ENCODE data around the gene H6PD.

Gene H6PD

GRCh38 chr1:9211291-9211811, 23.2 kb upstream of the H6PD start:
- Histone ChIP-seq H3K9me3 (ENCODE audit: insufficient read depth, low read length) (no peaks in the 10 kb centered on the region), H2AFZ (ENCODE audit: low read depth, low read length) (no peak overlapping the region), H3K27ac (ENCODE audit: low read length) (no peak overlapping the region), H4K20me1 (ENCODE audit: insufficient read depth, low read length) (no peaks in the 10 kb centered on the region), H3K9ac (ENCODE audit: low read length) (no peak overlapping the region), H3K4me1 (ENCODE audit: low read length) (no peaks in the 10 kb centered on the region), H3K4me3 (ENCODE audit: low read length) (no peak overlapping the region), H3K27me3 (ENCODE audit: low read depth, low read length) (no peaks in the 10 kb centered on the region), H3K4me2 (ENCODE audit: low read length) (no peak overlapping the region), H3K36me3 (replicated peaks; ENCODE audit: low read depth, low read length) (no peaks in the 10 kb centered on the region), H3K79me2 (ENCODE audit: low read length) (no peaks in the 10 kb centered on the region)
- TF ChIP-seq EZH2phosphoT487 (IDR thresholded peaks at IDR 0.05; ENCODE audit: low read depth) (no peak), CTCF (IDR thresholded peaks at IDR 0.05; ENCODE audit: low read depth, low read length) (no peak)

- Histone ChIP-seq H2AFZ (ENCODE audit: low read depth, low read length) (no peak overlapping the region), H3K36me3 (replicated peaks; ENCODE audit: low read depth, low read length) (no peaks in the 10 kb centered on the region), H3K4me3 (ENCODE audit: low read length) (no peak overlapping the region), H4K20me1 (ENCODE audit: insufficient read depth, low read length) (no peaks in the 10 kb centered on the region), H3K9me3 (ENCODE audit: insufficient read depth, low read length) (no peaks in the 10 kb centered on the region), H3K27ac (ENCODE audit: low read length) (no peak overlapping the region), H3K4me2 (ENCODE audit: low read length) (no peak overlapping the region), H3K9ac (ENCODE audit: low read length) (no peak overlapping the region), H3K79me2 (ENCODE audit: low read length) (no peaks in the 10 kb centered on the region), H3K27me3 (ENCODE audit: low read depth, low read length) (no peaks in the 10 kb centered on the region), H3K4me1 (ENCODE audit: low read length) (no peaks in the 10 kb centered on the region)
- TF ChIP-seq EZH2phosphoT487 (IDR thresholded peaks at IDR 0.05; ENCODE audit: low read depth) (no peak), CTCF (IDR thresholded peaks at IDR 0.05; ENCODE audit: low read depth, low read length) (no peak)
These were observed 21.8 kb upstream of the H6PD start for GRCh38 chr1:9212735-9213134.

GRCh38 chr1:9213956-9214355, 20.6 kb upstream of the H6PD start:
- no peaks in the 10 kb centered on the region for H3K4me1 ChIP-seq (ENCODE audit: low read length)
- H3K9me3 ChIP-seq (ENCODE audit: insufficient read depth, low read length) = no peaks in the 10 kb centered on the region
- no peak overlapping the region for H3K27ac ChIP-seq (ENCODE audit: low read length)
- H3K36me3 ChIP-seq (replicated peaks; ENCODE audit: low read depth, low read length) = no peaks in the 10 kb centered on the region
- no peaks in the 10 kb centered on the region for H3K79me2 ChIP-seq (ENCODE audit: low read length)
- no peak for TF ChIP-seq CTCF (IDR thresholded peaks at IDR 0.05; ENCODE audit: low read depth, low read length)
- TF ChIP-seq EZH2phosphoT487 (IDR thresholded peaks at IDR 0.05; ENCODE audit: low read depth) = no peak
- no peak overlapping the region for H3K9ac ChIP-seq (ENCODE audit: low read length)
- no peak overlapping the region for H2AFZ ChIP-seq (ENCODE audit: low read depth, low read length)
- H3K4me2 ChIP-seq (ENCODE audit: low read length) = no peak overlapping the region
- no peaks in the 10 kb centered on the region for H4K20me1 ChIP-seq (ENCODE audit: insufficient read depth, low read length)
- H3K27me3 ChIP-seq (ENCODE audit: low read depth, low read length) = no peaks in the 10 kb centered on the region
- no peak overlapping the region for H3K4me3 ChIP-seq (ENCODE audit: low read length)

- H3K9ac ChIP-seq (ENCODE audit: low read length) = no peak overlapping the region
- H3K27ac ChIP-seq (ENCODE audit: low read length) = no peak overlapping the region
- H3K79me2 ChIP-seq (ENCODE audit: low read length) = no peaks in the 10 kb centered on the region
- H3K4me2 ChIP-seq (ENCODE audit: low read length) = no peak overlapping the region
- H3K4me3 ChIP-seq (ENCODE audit: low read length) = no peak overlapping the region
- no peaks in the 10 kb centered on the region for H3K27me3 ChIP-seq (ENCODE audit: low read depth, low read length)
- no peaks in the 10 kb centered on the region for H3K9me3 ChIP-seq (ENCODE audit: insufficient read depth, low read length)
- no peak overlapping the region for H2AFZ ChIP-seq (ENCODE audit: low read depth, low read length)
- H4K20me1 ChIP-seq (ENCODE audit: insufficient read depth, low read length) = no peaks in the 10 kb centered on the region
- H3K36me3 ChIP-seq (replicated peaks; ENCODE audit: low read depth, low read length) = no peaks in the 10 kb centered on the region
- H3K4me1 ChIP-seq (ENCODE audit: low read length) = no peaks in the 10 kb centered on the region
- TF ChIP-seq EZH2phosphoT487 (IDR thresholded peaks at IDR 0.05; ENCODE audit: low read depth) (no peak), CTCF (IDR thresholded peaks at IDR 0.05; ENCODE audit: low read depth, low read length) (no peak)
These were observed 15.7 kb upstream of the H6PD start for GRCh38 chr1:9218917-9219316.
